Esophagus squamous epithelium (tissue), 4 donors: ENCODE data around the gene C2CD4D.

Source experiments
- POLR2A ChIP-seq, 4 donors: fragments of 450-650 bp; IDR thresholded peaks; one replicate each; pipeline ENCODE4 v1.6.1; 2017; ENCODE audit warnings: antibody characterized with exemption in 4 of 4, mild to moderate bottlenecking in 4 of 4, moderate library complexity in 3 of 4
- TF ChIP-seq, protein P1 (sequence below), 6 experiments: fragments of 450-650 bp in 4 of 6; fragments of 200-600 bp in 2 of 6; sonication (generic) in 2 of 6; IDR thresholded peaks; one replicate each; pipeline ENCODE4 v1.5.1; 2016 to 2019; ENCODE audit warnings: antibody characterized with exemption in 6 of 6, mild to moderate bottlenecking in 4 of 6, moderate library complexity in 4 of 6

DNA sequence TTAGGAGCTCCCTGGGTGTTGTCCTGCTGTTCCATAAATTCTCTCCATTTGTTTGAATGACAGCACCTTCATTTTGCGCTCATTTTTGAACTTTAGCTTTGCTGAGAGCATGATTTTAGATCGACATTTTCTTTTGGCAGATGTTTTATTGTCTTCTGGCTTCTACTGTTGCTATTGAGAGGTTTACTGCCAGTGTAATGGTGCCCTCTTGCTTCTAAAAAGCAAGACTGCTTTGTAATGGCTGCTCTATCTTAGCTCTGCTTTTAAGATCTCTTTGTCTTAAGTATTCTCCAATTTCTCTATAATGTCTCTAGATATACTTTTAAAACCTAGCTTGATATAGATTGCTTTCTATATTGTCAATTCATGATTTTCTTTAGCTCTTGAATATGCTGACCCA lies 41.9 kb upstream of the C2CD4D start:
- no peak for TF ChIP-seq POLR2A (IDR thresholded peaks at IDR 0.05)
- TF ChIP-seq, protein P1, sequence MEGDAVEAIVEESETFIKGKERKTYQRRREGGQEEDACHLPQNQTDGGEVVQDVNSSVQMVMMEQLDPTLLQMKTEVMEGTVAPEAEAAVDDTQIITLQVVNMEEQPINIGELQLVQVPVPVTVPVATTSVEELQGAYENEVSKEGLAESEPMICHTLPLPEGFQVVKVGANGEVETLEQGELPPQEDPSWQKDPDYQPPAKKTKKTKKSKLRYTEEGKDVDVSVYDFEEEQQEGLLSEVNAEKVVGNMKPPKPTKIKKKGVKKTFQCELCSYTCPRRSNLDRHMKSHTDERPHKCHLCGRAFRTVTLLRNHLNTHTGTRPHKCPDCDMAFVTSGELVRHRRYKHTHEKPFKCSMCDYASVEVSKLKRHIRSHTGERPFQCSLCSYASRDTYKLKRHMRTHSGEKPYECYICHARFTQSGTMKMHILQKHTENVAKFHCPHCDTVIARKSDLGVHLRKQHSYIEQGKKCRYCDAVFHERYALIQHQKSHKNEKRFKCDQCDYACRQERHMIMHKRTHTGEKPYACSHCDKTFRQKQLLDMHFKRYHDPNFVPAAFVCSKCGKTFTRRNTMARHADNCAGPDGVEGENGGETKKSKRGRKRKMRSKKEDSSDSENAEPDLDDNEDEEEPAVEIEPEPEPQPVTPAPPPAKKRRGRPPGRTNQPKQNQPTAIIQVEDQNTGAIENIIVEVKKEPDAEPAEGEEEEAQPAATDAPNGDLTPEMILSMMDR (IDR thresholded peaks at IDR 0.05) = peak in 4 of 6 experiments; percentile 6 to 42 (median 19)
